Measurements from ENCODE around the gene SH3RF3.

SH3RF3 gene

GRCh38 chr2:109292386-109292785 is 163.4 kb downstream of the SH3RF3 start:
- DNase-seq = no peak

DNA sequence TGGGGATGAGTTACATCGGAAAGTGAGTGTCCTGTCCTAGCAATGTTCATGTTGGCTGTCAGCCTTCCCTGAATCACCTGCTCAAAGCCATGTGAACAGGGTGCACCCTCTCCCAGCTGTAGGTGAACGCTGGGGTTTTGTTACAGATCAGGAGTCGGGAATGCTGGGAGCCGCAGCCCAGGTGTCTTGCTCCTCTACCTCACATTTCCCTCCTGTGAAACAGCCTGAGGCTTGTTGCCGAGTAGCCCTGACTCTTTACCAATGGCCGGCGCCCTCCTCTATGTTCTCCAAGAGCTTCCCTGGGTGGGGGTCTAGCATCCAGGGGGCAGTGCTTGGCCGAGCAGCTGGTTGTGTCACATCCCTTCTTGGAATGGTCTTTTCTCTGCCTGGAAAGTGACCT is 164.7 kb downstream of the SH3RF3 start:
- no peak for DNase-seq

GRCh38 chr2:109294523-109294922 is 165.5 kb downstream of the SH3RF3 start:
- no peak for DNase-seq

- no peak for DNase-seq
Observed at GRCh38 chr2:109295070-109295780, 166.2 kb downstream of the SH3RF3 start.

- no peak for DNase-seq
Observed at GRCh38 chr2:109295781-109296117, 166.7 kb downstream of the SH3RF3 start.

DNA sequence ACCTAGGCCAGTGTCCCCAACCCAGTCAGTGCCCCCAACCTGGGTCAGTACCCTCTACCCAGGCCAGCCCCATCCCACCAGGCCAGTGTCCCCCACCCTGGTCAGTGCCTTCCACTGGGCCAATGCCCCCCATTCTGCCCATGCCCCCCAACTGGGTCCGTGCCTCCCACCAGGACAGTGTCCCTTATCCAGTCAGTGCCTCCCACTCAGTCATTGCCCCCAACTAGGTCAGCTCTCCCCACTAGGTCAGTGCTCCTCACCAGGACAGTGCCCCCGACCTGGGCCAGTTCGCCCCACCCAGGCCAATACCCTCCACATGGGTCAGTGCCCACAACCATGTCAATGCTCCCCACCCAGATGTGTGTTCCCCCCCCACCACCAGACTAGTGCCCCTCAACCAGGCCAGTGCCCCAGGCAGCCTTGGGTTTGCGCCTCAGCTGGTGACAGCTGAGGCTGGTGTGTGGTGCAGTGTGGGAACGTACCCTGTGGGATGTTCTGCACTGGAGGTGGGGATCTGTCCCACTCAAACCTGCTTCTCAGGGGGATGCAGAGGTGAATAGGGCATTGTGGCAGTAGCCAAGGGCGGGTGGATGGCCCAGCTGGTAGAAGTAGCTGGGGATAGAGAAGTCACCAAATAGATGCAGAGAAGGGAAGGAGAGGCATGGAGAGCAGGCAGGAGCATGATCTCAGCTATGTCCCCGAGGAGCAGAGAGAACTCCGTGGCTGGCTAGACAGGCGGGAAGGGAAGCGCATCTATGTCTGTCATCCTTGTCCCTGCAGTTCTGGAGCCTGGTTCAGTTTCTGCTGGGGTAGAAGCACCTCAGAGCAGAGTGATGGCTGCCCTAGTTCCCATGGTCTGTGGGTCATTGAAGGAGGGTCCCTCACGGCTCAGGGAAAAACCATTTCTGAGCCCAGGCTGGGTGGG is 168.8 kb downstream of the SH3RF3 start:
- no peak for DNase-seq

GRCh38 chr2:109298851-109299250 is 169.8 kb downstream of the SH3RF3 start:
- no peak for DNase-seq

GRCh38 chr2:109299536-109299935 is 170.5 kb downstream of the SH3RF3 start:
- DNase-seq = no peak

- no peak for DNase-seq
Observed at GRCh38 chr2:109300582-109300981, 171.6 kb downstream of the SH3RF3 start.

DNA sequence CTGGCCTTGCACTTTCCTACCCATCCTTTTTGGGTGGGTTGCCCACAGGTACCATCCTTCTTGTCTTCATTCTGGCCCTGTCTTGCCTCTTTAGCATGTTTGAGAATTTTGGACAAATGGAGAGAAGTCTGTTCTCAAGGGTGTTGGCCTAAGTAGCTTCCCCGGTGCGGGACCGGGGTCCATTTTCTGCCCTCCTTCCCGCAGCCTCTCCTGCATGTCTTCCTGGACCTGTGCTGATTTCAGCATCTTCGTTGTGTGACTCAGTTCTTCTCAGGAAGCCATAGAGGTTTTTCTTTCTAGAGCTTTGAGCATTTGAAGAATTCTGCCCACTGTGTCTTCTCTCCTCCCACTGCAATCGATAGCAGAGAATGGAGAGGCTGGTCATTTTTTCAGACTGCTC is 172.7 kb downstream of the SH3RF3 start:
- no peak for DNase-seq

DNA sequence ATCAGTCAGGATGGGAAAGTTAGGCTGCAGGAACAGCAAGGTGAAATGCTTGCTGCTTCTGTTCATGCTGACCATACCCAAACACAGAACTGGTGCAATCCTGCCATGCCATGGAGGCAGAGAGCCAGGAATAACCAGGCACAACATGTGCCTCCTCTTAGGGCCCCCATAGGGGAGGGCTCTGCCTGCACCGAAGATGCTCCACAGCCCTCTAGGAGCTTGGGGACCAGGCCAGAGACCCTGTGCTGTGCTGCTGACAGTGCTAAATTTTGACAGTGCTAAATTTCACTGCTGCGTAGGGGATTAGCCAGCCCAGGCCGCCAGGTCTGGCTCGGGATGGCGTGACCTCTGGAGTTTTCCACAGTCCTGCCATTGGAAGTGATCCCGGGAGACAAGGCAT is 173.3 kb downstream of the SH3RF3 start:
- DNase-seq = no peak

DNA sequence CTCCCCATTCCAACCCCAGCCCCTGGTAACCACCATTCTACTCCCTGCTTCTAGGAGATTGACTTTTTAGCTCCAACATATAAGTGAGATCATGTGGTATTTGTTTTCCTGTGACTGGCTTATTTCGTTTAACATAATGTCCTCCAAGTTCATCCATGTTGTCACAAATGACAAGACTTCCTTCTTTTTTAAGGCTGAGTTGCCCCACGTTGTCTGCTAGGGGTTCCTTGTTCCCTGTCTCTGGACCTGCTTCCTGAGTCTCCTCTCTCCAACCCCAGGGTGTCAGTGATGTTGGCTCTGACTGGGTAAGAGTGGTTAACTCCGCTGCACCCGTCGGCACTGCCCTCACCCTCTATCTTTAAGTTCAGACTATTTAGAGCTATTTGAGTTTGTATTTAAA is 175.2 kb downstream of the SH3RF3 start:
- DNase-seq = no peak

GRCh38 chr2:109304731-109305470 is 175.9 kb downstream of the SH3RF3 start:
- DNase-seq = no peak

DNA sequence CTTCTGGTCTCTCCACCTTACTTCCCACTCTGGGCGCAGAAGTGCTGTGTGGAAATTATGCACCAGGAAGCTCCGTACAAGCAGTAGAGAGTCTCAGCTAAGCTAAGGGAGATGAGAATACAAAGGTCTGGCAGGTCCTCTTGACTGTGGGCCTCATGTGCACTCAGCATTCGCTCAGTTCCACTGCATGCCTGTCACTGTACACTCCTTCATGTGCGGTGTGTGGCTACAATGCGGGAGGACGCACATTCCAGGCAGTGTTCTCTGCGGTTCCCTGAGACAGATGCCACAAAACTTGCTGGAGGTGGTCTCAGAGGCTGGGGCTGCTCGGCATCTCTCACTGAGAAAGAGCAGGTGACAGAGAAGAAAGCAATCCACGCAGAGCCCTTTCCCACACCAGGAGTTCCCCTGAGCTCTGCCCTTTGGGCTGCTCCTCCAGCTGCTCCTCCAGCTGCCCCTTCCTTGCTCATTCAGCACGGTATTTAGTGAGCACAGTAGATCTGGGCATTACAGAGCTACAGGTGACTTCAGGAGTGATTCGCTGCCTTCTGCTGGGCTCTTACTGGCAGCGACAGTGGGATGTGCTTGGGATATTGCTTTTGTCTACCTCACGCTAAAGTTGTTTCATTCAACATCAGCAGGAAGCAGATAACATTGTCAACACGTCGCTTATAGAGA is 176.6 kb downstream of the SH3RF3 start:
- no peak for DNase-seq

DNA sequence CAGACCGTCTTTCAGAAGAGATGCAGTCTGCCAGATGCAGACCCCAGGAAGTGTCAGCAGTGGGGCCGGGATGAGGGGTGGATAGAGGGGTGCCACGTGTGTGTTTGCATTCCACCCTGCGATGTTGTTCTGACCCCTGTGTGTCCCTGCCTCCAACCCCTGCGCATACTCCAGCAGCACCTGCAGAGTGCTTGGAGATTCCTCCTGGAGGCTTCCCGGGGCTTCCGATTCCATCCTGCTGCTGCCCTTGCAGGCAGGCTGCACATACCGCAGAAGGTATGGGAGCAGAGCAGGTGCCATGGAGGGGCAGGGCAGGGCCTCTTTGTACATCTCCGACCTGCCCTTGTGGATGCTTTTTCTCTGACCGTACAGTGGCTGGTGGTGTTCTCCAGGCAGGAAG is 177.2 kb downstream of the SH3RF3 start:
- no peak for DNase-seq

GRCh38 chr2:109311771-109312170 is 182.8 kb downstream of the SH3RF3 start:
- DNase-seq = no peak

DNA sequence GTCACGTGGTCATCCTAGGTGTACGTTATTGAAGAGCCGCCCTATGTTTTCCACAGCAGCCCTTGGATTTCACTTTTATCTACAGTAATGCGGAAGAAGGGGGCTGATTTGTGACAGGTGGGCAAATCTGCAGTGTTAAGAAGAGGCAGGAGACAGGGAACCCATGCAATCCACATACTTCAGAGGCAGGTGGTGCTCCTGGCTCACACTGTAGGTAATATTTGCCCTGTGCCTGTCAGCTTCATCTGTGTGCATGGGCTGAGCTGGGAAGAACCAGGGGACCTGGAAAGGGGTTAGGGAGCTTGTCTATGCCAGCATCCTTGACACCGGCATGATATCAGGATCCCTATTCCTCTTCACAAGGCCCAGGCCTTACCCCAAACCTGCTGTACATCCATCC is 183.9 kb downstream of the SH3RF3 start:
- DNase-seq = no peak

- DNase-seq = no peak
Observed at GRCh38 chr2:109313343-109313742, 184.3 kb downstream of the SH3RF3 start.

DNA sequence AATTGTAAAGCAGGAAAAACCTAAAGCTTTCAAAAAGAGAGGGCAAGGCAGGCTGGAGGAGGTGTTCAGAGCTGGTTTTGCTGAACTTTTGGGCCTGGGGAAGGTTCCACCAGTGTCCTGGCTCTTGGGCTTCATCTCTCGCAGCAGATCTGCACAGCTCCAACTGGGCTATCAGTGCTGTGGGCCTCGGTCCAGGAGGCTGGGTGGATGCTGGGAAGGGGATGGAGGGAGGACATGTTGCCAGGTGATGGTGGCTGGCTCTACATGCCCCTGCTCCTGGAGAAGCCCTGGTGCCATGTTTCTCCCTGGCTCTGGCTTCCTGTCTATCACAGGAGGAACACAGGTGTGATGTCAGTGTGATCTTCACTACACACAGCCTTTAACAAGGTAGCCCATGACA is 187.1 kb downstream of the SH3RF3 start:
- DNase-seq = no peak

DNA sequence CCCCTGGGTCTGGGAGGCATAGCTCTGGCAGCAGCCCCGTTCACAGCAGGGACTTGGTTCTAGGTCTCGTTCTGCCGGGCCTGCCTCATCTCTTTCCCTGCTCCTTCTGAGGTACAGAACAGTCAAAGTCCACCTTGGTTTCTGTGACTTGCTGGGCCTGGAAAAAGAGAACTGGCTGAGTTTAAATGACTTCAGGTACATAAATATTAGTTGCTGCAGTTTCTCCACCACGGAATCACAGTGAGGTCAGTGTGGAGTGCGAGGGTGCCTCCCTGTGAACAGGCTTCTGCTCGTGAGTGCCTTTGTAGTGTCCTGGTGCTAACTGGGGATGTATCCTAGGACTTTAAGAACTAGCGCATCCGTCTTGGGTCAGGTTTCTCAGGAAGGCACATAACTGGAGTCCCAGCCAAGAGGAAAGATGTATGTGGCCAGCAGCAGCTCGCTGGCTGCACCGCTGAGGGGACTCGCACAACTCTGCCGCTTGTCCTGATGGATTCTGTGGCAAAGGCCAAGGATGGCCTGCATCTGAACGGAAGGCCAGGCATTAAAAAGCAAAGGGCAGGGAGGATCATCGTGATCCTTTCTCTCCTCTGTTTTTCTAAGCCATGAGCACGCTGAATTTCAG is 188.6 kb downstream of the SH3RF3 start:
- no peak for DNase-seq

DNA sequence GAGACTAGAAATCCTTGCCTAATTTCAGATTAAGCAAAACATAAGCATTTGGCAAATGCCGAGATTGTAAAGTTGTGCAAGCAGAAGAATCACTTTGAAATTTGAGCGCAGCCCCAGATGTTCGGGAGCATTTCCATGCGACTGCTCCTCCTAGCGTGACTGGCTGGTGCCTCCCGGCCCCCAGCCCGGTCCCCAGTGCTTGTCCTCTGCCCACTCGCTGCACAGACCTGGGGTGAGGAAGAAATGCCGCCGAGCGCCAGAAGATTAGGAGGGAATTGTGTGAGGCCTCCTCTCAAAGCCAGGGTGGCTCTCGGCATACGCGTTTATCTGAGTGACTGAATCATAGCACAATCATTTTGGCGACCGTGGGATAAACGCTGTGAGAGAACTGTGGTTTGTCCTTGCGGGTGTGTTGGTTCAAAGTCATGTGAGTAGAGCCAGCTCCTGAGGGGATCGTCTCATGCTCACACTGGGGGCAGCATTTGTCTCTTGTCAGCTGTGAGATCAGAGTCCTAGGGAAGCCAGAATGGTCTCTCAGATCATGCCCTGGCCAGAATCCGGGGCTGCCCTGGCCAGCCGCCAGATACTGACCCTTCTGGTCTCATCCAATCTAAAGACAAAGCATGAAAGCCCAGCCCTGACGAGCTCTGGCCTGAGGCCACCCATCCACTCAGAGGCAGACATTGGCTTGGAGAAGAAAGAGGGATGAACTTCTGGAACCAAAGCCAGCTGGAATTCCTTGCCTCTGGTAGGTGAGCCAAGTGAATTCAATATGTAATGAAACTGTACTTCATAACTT is 189.3 kb downstream of the SH3RF3 start:
- no peak for DNase-seq

GRCh38 chr2:109318949-109319342 is 189.9 kb downstream of the SH3RF3 start:
- no peak for DNase-seq
